HUES64 (cell line): ENCODE data around the gene ASB6.

ENCODE experiments used
- H3K27ac ChIP-seq: 2 replicates; pipeline ENCODE4 v1.7.0; 2013; ENCODE audit warnings: low read depth, low read length, inconsistent platforms
- H3K27me3 ChIP-seq: 2 replicates; pipeline ENCODE4 v1.6.1; 2013; ENCODE audit warnings: mild to moderate bottlenecking, low read length; ENCODE audit not compliant: insufficient read depth
- H3K36me3 ChIP-seq: 2 replicates; pipeline ENCODE4 v1.6.1; 2013; ENCODE audit warnings: mild to moderate bottlenecking, low read length; ENCODE audit not compliant: insufficient read depth
- H3K4me1 ChIP-seq: 2 replicates; pipeline ENCODE4 v1.6.1; 2013; ENCODE audit warnings: mild to moderate bottlenecking, low read length, moderate library complexity; ENCODE audit not compliant: insufficient read depth
- H3K4me3 ChIP-seq: 2 replicates; pipeline ENCODE4 v1.5.1; 2013; ENCODE audit warnings: mild to moderate bottlenecking, low read length, moderate library complexity
- H3K9ac ChIP-seq: 2 replicates; pipeline ENCODE4 v1.6.1; 2013; ENCODE audit warnings: mild to moderate bottlenecking, low read depth, low read length
- H3K9me3 ChIP-seq: 2 replicates; pipeline ENCODE4 v1.6.1; 2013; ENCODE audit warnings: low read depth, low read length; ENCODE audit not compliant: insufficient read depth
- whole genome bisulfite sequencing: fragments of 150-250, 120-280 bp; methylation state at CpG from one replicate; pipeline ENCODE4 v1.1.7; 2013; ENCODE audit warnings: missing lambda C conversion rate; 5-methylcytosine and 5-hydroxymethylcytosine counted together

Gene ASB6

DNA sequence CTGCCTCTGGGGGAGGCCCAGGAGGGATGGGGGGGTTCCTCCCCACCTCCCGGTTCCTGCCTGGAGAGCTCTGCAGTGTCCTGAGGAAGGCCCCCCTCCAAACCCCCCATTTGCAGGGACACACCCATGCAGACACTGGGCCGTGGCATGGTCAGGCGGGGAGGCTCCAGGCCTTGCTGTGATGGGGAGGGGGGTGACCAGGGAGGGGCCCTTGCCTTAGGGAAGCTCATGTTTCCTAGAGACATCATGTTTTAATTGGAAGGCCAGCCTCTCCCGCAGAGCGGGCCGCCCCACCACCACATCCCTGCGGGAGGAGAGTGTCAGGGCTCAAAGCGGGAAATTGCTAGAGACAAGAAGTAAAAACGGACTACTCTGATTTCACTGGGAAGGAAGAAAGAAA, 35.5 kb upstream of the ASB6 start:
- no peaks in the 10 kb centered on the region for H3K27me3 ChIP-seq
- no peaks in the 10 kb centered on the region for H3K4me1 ChIP-seq
- H3K4me3 ChIP-seq, result no peak overlapping the region
- H3K36me3 ChIP-seq, result no peaks in the 10 kb centered on the region
- WGBS, result 59% methylated on average over 9 of the region's 9 CpGs
- no peak overlapping the region for H3K27ac ChIP-seq
- H3K9ac ChIP-seq, result no peak overlapping the region
- no peaks in the 10 kb centered on the region for H3K9me3 ChIP-seq

- no peaks in the 10 kb centered on the region for H3K27me3 ChIP-seq
- H3K36me3 ChIP-seq, result no peaks in the 10 kb centered on the region
- no peak overlapping the region for H3K27ac ChIP-seq
- H3K4me3 ChIP-seq, result no peak overlapping the region
- no peak overlapping the region for H3K9ac ChIP-seq
- H3K9me3 ChIP-seq, result no peaks in the 10 kb centered on the region
- H3K4me1 ChIP-seq, result no peaks in the 10 kb centered on the region
- WGBS, result 76% methylated on average over 12 of the region's 12 CpGs
These were observed 35.0 kb upstream of the ASB6 start for GRCh38 chr9:129676975-129677374.

- 94% methylated on average over 4 of the region's 4 CpGs for WGBS
- H3K27me3 ChIP-seq, result no peaks in the 10 kb centered on the region
- H3K36me3 ChIP-seq, result no peaks in the 10 kb centered on the region
- H3K4me1 ChIP-seq, result no peaks in the 10 kb centered on the region
- no peak overlapping the region for H3K9ac ChIP-seq
- no peaks in the 10 kb centered on the region for H3K9me3 ChIP-seq
- no peak overlapping the region for H3K27ac ChIP-seq
- no peak overlapping the region for H3K4me3 ChIP-seq
These were observed 34.3 kb upstream of the ASB6 start for GRCh38 chr9:129676287-129676686.

DNA sequence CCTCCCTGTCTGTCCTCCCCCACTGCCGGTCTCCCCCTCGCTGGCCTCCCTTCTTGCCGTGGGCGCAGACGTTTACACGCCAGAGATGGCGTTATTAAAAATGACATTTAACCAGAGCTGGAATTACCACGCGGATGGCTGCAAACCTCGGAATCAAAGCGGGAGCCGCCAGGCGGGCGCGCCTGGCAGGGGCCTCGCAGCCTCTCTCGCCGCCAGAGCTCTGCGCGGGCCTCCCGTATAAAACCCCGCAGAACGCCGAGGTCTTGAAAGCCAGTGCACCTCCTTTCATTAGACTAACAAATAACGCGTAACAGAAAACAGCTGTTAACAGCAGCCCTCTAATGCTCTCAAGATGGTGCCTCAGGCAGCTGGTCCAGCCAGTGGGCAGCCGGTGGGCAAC, 33.7 kb upstream of the ASB6 start:
- Histone ChIP-seq H3K9ac (no peak overlapping the region), H3K27me3 (no peaks in the 10 kb centered on the region), H3K9me3 (no peaks in the 10 kb centered on the region), H3K27ac (no peak overlapping the region), H3K36me3 (no peaks in the 10 kb centered on the region), H3K4me3 (no peak overlapping the region), H3K4me1 (no peaks in the 10 kb centered on the region)
- WGBS, result 93% methylated on average over 27 of the region's 27 CpGs

GRCh38 chr9:129674229-129674628, 32.3 kb upstream of the ASB6 start:
- Histone ChIP-seq H3K9ac (no peak overlapping the region), H3K27me3 (no peaks in the 10 kb centered on the region), H3K27ac (no peak overlapping the region), H3K36me3 (no peaks in the 10 kb centered on the region), H3K4me3 (no peak overlapping the region), H3K4me1 (no peaks in the 10 kb centered on the region), H3K9me3 (no peaks in the 10 kb centered on the region)
- 90% methylated on average over 7 of the region's 7 CpGs for WGBS

- H3K9ac ChIP-seq, result no peak overlapping the region
- no peaks in the 10 kb centered on the region for H3K4me1 ChIP-seq
- no peak overlapping the region for H3K4me3 ChIP-seq
- 88% methylated on average over 12 of the region's 12 CpGs for WGBS
- no peaks in the 10 kb centered on the region for H3K36me3 ChIP-seq
- H3K27me3 ChIP-seq, result no peaks in the 10 kb centered on the region
- H3K27ac ChIP-seq, result no peak overlapping the region
- H3K9me3 ChIP-seq, result no peaks in the 10 kb centered on the region
These were observed 31.7 kb upstream of the ASB6 start for GRCh38 chr9:129673602-129674001.

DNA sequence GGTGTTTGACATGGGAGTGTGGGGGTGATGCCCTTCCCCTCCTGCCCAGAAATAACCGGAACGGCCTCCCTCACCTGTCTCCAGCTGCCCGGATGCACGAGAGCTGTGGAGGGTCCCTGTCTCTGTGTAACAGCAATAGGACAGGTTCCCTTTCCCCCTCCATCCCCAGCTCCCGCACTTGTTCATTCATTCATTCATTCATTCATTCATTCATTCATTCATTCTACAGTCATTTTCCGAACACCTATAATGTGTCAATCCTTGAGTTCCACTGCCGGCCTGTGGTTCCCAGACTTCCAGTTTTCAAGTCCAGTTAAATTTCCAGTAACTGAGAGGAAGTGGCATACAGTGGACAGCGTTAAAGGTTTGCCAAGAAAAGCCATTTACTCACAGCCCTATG, 30.8 kb upstream of the ASB6 start:
- WGBS, result 93% methylated on average over 8 of the region's 8 CpGs
- no peaks in the 10 kb centered on the region for H3K36me3 ChIP-seq
- H3K4me3 ChIP-seq, result no peak overlapping the region
- H3K9ac ChIP-seq, result no peak overlapping the region
- no peaks in the 10 kb centered on the region for H3K27me3 ChIP-seq
- no peak overlapping the region for H3K27ac ChIP-seq
- no peaks in the 10 kb centered on the region for H3K4me1 ChIP-seq
- no peaks in the 10 kb centered on the region for H3K9me3 ChIP-seq

- H3K4me1 ChIP-seq, result no peaks in the 10 kb centered on the region
- no peak overlapping the region for H3K9ac ChIP-seq
- peaks cover 4% of the 10 kb centered on the region; the same call in 1 of the 2 replicates for H3K27me3 ChIP-seq
- H3K4me3 ChIP-seq, result no peak overlapping the region
- H3K27ac ChIP-seq, result no peak overlapping the region
- 82% methylated on average over 7 of the region's 7 CpGs for WGBS
- H3K9me3 ChIP-seq, result no peaks in the 10 kb centered on the region
- H3K36me3 ChIP-seq, result no peaks in the 10 kb centered on the region
These were observed 29.6 kb upstream of the ASB6 start for GRCh38 chr9:129671519-129671918.

DNA sequence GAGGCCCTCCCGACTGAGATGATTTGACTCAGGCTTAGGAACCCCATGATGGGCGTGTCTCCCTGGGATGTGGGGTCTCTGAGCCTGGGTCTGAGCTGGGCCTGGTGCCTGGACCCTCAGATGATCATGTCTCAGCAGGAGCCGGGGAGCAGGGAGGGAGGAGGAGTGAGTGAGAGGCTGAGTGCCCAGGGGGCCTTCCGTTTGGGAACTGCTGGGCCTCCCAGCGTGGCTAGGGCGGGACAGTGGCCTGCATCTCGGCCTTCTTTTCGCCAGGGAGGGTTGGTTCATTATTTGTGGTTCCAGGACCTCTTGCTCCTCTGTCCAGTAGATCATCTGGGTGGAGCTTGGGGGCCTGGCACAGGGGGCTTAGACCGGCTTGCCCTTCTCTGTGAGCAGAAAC, 29.1 kb upstream of the ASB6 start:
- no peak overlapping the region for H3K27ac ChIP-seq
- H3K27me3 ChIP-seq, result peaks cover 9% of the 10 kb centered on the region
- no peaks in the 10 kb centered on the region for H3K9me3 ChIP-seq
- H3K9ac ChIP-seq, result no peak overlapping the region
- H3K36me3 ChIP-seq, result no peaks in the 10 kb centered on the region
- 79% methylated on average over 9 of the region's 9 CpGs for WGBS
- H3K4me1 ChIP-seq, result no peaks in the 10 kb centered on the region
- H3K4me3 ChIP-seq, result no peak overlapping the region

- no peak overlapping the region for H3K4me3 ChIP-seq
- no peak overlapping the region for H3K27ac ChIP-seq
- H3K36me3 ChIP-seq, result no peaks in the 10 kb centered on the region
- no peak overlapping the region for H3K9ac ChIP-seq
- H3K27me3 ChIP-seq, result peaks cover 19% of the 10 kb centered on the region
- no peaks in the 10 kb centered on the region for H3K4me1 ChIP-seq
- 86% methylated on average over 13 of the region's 13 CpGs for WGBS
- no peaks in the 10 kb centered on the region for H3K9me3 ChIP-seq
These were observed 28.0 kb upstream of the ASB6 start for GRCh38 chr9:129669946-129670345.

- no peak overlapping the region for H3K4me3 ChIP-seq
- H3K36me3 ChIP-seq, result no peaks in the 10 kb centered on the region
- WGBS, result 84% methylated on average over 17 of the region's 17 CpGs
- H3K9me3 ChIP-seq, result no peaks in the 10 kb centered on the region
- no peak overlapping the region for H3K27ac ChIP-seq
- peaks cover 26% of the 10 kb centered on the region for H3K27me3 ChIP-seq
- no peak overlapping the region for H3K9ac ChIP-seq
- no peaks in the 10 kb centered on the region for H3K4me1 ChIP-seq
These were observed 27.3 kb upstream of the ASB6 start for GRCh38 chr9:129669141-129669718.

GRCh38 chr9:129667850-129668249, 25.9 kb upstream of the ASB6 start:
- Histone ChIP-seq H3K27ac (no peak overlapping the region), H3K9me3 (no peaks in the 10 kb centered on the region), H3K4me1 (no peaks in the 10 kb centered on the region), H3K36me3 (no peaks in the 10 kb centered on the region), H3K27me3 (peaks cover 39% of the 10 kb centered on the region), H3K4me3 (no peak overlapping the region), H3K9ac (no peak overlapping the region)
- 93% methylated on average over 9 of the region's 9 CpGs for WGBS
